Smooth muscle cell (in vitro differentiated cells): ENCODE results near the gene PDE4B. TPM values are rescaled to one million over a fixed set of nuclear protein-coding genes. Genes with fewer than 3 reads are reported as not detected.
A peak's percentile ranks its signal among the peaks of the same experiment; 100 is the strongest.
"Not testable (repeated sequence)": the region's sequence is repeated elsewhere in the genome, so short reads cannot be mapped to it uniquely, and the experiment has no call there.

Experiments used
- DNase-seq: peaks from one replicate; lab custom pipeline; 2025; ENCODE audit not compliant: unreplicated experiment; lab: John Stamatoyannopoulos, UW
- H2AFZ ChIP-seq: fragments of 200-600 bp; sonication (generic); 2 replicates; pipeline ENCODE4 v1.6.0; 2016; ENCODE audit warnings: antibody characterized with exemption, low read depth, mild to moderate bottlenecking
- H3F3A ChIP-seq: fragments of 200-600 bp; sonication (generic); 2 replicates; pipeline ENCODE4 v1.6.0; 2017; ENCODE audit warnings: antibody characterized with exemption, low read depth
- H3K27ac ChIP-seq: fragments of 200-600 bp; sonication (generic); 2 replicates; pipeline ENCODE4 v1.5.1; 2016; ENCODE audit warnings: low read depth, mild to moderate bottlenecking
- H3K27me3 ChIP-seq: fragments of 200-600 bp; sonication (generic); 2 replicates; pipeline ENCODE4 v1.6.1; 2016; ENCODE audit warnings: low read depth, mild to moderate bottlenecking
- H3K36me3 ChIP-seq: fragments of 200-600 bp; sonication (generic); 2 replicates; pipeline ENCODE4 v1.5.1; 2016; ENCODE audit warnings: low read depth
- H3K4me1 ChIP-seq: fragments of 200-600 bp; sonication (generic); 2 replicates; pipeline ENCODE4 v1.5.1; 2016; ENCODE audit warnings: low read depth
- H3K4me2 ChIP-seq: fragments of 200-600 bp; sonication (generic); 2 replicates; pipeline ENCODE4 v1.6.0; 2016; ENCODE audit warnings: mild to moderate bottlenecking
- H3K4me3 ChIP-seq: fragments of 200-600 bp; sonication (generic); 2 replicates; pipeline ENCODE4 v1.5.1; 2016; ENCODE audit warnings: mild to moderate bottlenecking
- H3K79me2 ChIP-seq: fragments of 200-600 bp; sonication (generic); 2 replicates; pipeline ENCODE4 v1.6.0; 2016; ENCODE audit warnings: low read depth, mild to moderate bottlenecking
- H3K9ac ChIP-seq: fragments of 200-600 bp; sonication (generic); 2 replicates; pipeline ENCODE4 v1.6.0; 2016; ENCODE audit warnings: low read depth
- H3K9me3 ChIP-seq: fragments of 200-600 bp; sonication (generic); replicated peaks from 2 replicates; pipeline ENCODE4 v1.5.1; 2016; ENCODE audit warnings: low read depth
- H4K20me1 ChIP-seq: fragments of 200-600 bp; sonication (generic); 2 replicates; pipeline ENCODE4 v1.6.0; 2016; ENCODE audit warnings: low read depth
- CTCF ChIP-seq: fragments of 200-600 bp; sonication (generic); IDR thresholded peaks from 2 replicates; pipeline ENCODE4 v1.5.1; 2017; ENCODE audit warnings: borderline replicate concordance, mild to moderate bottlenecking, antibody characterized with exemption; ENCODE audit not compliant: insufficient read depth, poor library complexity, severe bottlenecking
- WGBS: methylation state at CpG from one replicate; pipeline ENCODE4 v1.1.7; 2016; ENCODE audit warnings: low lambda C conversion rate; 5-methylcytosine and 5-hydroxymethylcytosine counted together
- polyA plus RNA-seq: library from polyadenylated mRNA; unstranded; fragments of >200 nt; fragmentation: Nextera tagmentation; extraction: Ambion mirVana; gene quantifications from 2 replicates; pipeline ENCODE4 v1.2.1, GENCODE V29; 2016
- total RNA-seq: library from RNA; depleted of rRNA; stranded (reverse); fragments of >200 nt; gene quantifications from 2 replicates; pipeline ENCODE4 v1.2.3, GENCODE V29; 2014

The PDE4B gene
- total and polyA plus RNA-seq, 2 experiments from 2014 or later = 18.5 to 24.8 TPM

GRCh38 chr1:65850281-65850680 lies 57.6 kb downstream of the PDE4B start:
- Histone ChIP-seq H3K36me3 (no peaks in the 10 kb centered on the region), H3K4me3 (no peak overlapping the region), H3K79me2 (no peaks in the 10 kb centered on the region), H3K4me1 (no peaks in the 10 kb centered on the region), H3K27me3 (no peaks in the 10 kb centered on the region), H3F3A (no peaks in the 10 kb centered on the region), H3K9ac (no peak overlapping the region), H3K9me3 (no peaks in the 10 kb centered on the region), H4K20me1 (no peaks in the 10 kb centered on the region), H3K4me2 (no peak overlapping the region), H3K27ac (no peak overlapping the region), H2AFZ (no peak overlapping the region)
- no peak for TF ChIP-seq CTCF
- WGBS = 84% methylated on average over 2 of the region's 2 CpGs
- no peak for DNase-seq

- not testable (repeated sequence) for H4K20me1 ChIP-seq, H3K27ac ChIP-seq, H3K36me3 ChIP-seq, H3K9me3 ChIP-seq, H3K79me2 ChIP-seq, H3K4me2 ChIP-seq, H2AFZ ChIP-seq, DNase-seq, H3K27me3 ChIP-seq, H3K4me3 ChIP-seq, H3K4me1 ChIP-seq, H3F3A ChIP-seq, H3K9ac ChIP-seq
- WGBS = 88% methylated on average over 3 of the region's 3 CpGs
Observed at GRCh38 chr1:65856591-65856990, 63.9 kb downstream of the PDE4B start.

GRCh38 chr1:65866439-65866838 lies 73.7 kb downstream of the PDE4B start:
- no peak overlapping the region for H3K4me3 ChIP-seq
- no peaks in the 10 kb centered on the region for H3K36me3 ChIP-seq
- no peaks in the 10 kb centered on the region for H3K4me1 ChIP-seq
- 96% methylated on average over 1 of the region's 1 CpG for WGBS
- no peaks in the 10 kb centered on the region for H3F3A ChIP-seq
- peaks cover 3% of the 10 kb centered on the region for H3K27me3 ChIP-seq
- no peak overlapping the region for H2AFZ ChIP-seq
- no peaks in the 10 kb centered on the region for H3K79me2 ChIP-seq
- no peaks in the 10 kb centered on the region for H3K9me3 ChIP-seq
- H4K20me1 ChIP-seq = no peaks in the 10 kb centered on the region
- no peak for DNase-seq
- H3K4me2 ChIP-seq = no peak overlapping the region
- no peak overlapping the region for H3K9ac ChIP-seq
- no peak overlapping the region for H3K27ac ChIP-seq
- no peak for TF ChIP-seq CTCF

GRCh38 chr1:65872301-65872700 lies 79.6 kb downstream of the PDE4B start:
- peaks cover 3% of the 10 kb centered on the region for H3K27me3 ChIP-seq
- no peaks in the 10 kb centered on the region for H3F3A ChIP-seq
- no peak overlapping the region for H3K4me3 ChIP-seq
- H3K27ac ChIP-seq = no peak overlapping the region
- no peaks in the 10 kb centered on the region for H3K4me1 ChIP-seq
- H3K9me3 ChIP-seq = no peaks in the 10 kb centered on the region
- no peak overlapping the region for H3K9ac ChIP-seq
- H3K4me2 ChIP-seq = peak overlapping the region; percentile 12
- no peaks in the 10 kb centered on the region for H3K79me2 ChIP-seq
- H4K20me1 ChIP-seq = no peaks in the 10 kb centered on the region
- no peaks in the 10 kb centered on the region for H3K36me3 ChIP-seq
- no peak overlapping the region for H2AFZ ChIP-seq
- no peak for DNase-seq
- TF ChIP-seq CTCF = no peak
- 30% methylated on average over 2 of the region's 2 CpGs for WGBS

GRCh38 chr1:65878342-65878741 lies 85.6 kb downstream of the PDE4B start:
- not testable (repeated sequence) for DNase-seq, H3K79me2 ChIP-seq, H3K27me3 ChIP-seq, H3K4me3 ChIP-seq, H3K36me3 ChIP-seq, H3F3A ChIP-seq, H3K27ac ChIP-seq, H3K9ac ChIP-seq, H4K20me1 ChIP-seq, H2AFZ ChIP-seq, H3K4me2 ChIP-seq, H3K9me3 ChIP-seq, H3K4me1 ChIP-seq
- WGBS = 87% methylated on average over 3 of the region's 3 CpGs
